Stimulated activated CD4-positive, alpha-beta T cell treated with anti-CD3 and anti-CD28 coated beads, Interleukin-12 subunit alpha, Interleukin-12 subunit beta, amount 100 ng/mL, for 4 hours (primary cell): Measurements from ENCODE around the gene WBP1L.
"Not testable (repeated sequence)": the region's sequence is repeated elsewhere in the genome, so short reads cannot be mapped to it uniquely, and the experiment has no call there.

ENCODE experiments used
- DNase-seq: peaks from one replicate; pipeline ENCODE4 v3.0.0-alpha.2; 2020

The WBP1L gene

DNA sequence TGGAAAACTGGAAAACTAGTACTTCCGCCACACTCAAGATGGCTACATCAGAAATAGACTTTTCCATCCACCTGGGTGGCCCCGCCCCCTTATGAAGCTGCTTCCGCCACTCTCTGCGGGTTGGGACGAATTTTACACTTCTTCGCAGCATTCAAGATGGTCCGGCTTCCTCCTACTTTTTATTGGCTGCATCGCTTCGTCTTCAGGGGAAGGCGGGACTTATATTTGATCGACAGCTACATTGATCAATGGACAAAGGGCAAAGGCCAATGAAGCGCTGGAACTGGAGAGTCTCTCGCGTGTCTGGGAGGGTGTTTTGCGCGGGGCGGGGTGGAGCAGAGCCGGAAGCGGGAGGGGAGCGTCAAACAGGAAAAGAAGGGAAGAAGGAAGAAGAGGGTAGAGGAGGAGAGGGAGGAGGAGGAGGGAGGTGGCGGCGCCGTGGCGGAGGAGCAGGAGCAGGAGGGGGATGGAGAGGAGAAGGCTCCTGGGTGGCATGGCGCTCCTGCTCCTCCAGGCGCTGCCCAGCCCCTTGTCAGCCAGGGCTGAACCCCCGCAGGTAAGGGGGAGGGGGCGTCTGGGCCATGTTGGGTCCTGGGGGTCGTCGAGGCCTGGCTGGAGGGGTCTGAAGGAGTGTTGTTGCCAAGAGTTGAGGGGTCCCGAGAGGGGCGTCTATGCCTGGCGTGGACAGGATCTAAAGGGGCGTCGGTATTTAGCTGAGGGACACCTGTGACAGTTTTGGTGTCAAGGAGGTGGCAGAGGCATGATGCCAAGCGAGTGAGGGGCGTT lies at the start of gene WBP1L:
WBP1L (plus strand) TSS at position 361 of the 786 bp plus-strand sequence; CDS start at position 467, 106 bp downstream.
- DNase-seq = peak; percentile 86

DNA sequence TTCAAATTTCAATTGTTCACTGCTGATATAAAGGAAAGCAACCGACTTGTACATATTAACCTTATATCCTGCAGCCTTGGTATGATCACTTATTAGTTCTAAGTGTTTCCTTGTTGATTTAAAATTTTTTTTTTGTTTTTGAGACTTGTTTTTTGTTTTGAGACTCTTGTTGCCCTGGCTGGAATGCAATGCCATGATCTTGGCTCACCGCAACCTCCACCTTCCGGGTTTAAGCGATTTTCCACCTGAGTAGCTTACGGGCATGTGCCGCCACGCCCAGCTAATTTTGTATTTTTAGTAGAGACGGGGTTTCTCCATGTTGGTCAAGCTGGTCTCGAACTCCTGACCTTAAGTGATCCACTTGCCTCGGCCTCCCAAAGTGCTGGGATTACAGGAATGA lies 48.3 kb upstream of the WBP1L start:
- DNase-seq = not testable (repeated sequence)

DNA sequence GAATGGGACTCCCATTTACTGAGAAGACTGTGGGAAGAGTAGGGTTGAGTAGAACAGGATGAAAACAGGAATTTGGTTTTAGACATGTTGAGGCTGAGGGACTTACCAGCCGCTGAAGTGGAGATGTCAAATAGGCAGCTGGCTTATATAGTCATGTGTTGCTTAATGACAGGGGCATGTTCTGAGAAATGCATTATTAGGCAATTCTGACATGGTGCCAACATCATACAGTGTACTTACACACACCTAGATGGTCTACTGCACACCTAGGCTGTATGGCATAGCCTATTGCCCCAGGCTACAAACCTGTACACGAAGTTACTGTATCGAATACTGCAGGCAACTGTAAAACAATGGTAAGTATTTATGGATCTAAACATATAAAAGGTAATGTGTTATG lies 47.0 kb upstream of the WBP1L start:
- DNase-seq = no peak

DNA sequence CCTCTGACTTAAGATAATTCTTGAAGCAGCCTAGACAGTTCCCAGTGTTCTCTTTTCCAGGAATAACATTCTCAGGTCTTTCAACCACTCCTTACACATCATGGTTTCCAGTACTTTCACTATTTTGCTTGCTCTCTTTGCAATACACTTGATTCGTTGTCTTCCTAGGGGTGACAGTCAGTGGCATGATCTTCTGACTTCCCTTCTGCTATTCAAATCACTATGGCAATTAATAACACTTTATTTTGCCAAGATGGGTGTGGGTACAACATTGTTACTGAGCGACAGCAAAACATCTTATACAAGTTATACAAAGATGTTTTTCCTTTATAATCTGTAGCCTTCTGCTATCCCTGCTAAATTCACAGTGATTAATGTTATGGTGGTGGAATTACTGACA lies 44.9 kb upstream of the WBP1L start:
- DNase-seq = no peak

DNA sequence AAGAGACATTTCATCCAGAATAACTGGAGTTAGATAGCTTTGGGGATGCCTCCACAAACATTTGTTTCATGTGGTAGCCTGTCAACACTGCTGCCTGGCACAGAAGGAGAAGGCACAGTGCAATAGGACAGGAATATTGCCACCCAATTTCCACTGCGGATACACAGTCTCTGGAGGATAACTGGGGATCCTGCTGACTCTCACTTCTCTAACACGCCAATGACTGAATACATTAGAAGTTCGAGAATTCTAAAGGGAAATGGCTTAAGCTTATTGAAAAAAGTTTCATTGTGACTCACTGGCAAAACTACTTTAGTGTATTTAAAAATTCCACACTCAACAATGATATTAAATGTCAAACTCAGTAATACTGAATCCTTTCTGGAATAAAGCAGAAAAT lies 42.5 kb upstream of the WBP1L start:
- no peak for DNase-seq

DNA sequence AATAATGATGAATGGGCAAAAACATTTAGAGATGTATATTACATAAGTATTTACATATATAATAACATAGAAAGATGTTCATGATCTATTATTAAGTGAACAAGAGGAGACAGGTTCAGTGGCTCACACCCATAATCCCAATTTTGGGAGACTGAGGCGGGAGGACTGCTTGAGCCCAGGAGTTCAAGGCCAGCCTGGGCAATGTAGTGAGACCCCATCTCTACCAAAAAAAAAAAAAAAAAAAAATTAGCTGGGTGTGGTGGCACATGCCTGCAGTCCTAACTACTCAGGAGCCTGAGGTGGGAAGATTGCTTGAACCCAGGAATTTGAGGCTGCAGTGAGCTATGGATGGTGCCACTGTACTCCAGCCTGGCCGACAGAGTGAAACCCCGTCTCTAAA lies 42.0 kb upstream of the WBP1L start:
- no peak for DNase-seq

- DNase-seq = no peak
Measured at GRCh38 chr10:102702742-102703141, 41.0 kb upstream of the WBP1L start.

DNA sequence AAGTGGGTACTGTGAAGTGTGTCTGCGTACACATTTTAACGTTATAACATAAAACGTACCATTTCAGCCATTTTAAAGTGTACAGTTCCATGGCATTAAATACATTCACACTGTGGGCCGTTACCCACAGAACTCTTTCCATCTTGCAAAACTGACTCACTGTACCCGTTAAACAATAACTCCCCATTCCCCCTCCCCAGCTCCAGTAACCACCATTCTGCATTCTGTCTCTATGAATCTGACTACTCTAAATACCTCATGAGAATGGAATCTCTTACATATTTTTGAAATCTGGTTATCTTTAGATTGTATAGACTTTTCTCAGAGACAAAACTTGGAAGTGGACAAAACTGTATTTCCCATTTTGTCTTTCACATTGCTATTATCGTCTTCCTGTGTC lies 38.8 kb upstream of the WBP1L start:
- DNase-seq = no peak

- DNase-seq = no peak
Measured at GRCh38 chr10:102705531-102705930, 38.2 kb upstream of the WBP1L start.

DNA sequence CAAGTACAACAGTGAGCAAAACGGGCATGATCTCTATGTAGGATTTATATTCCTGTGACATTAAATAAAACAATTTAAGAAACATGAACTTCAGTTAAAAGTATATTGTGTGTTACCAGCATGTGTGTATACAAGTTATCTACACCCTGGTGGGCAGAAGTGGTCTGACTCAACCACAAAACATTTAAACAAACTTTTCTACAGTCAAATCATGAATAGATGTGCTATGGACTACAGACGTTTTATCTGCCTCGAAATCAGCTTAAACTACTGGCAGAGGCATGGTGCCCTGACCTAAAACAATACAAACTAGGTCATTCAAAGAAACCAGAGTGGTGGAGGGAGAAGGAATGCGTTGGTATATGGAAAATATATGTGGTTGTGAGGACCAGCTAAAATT lies 33.1 kb upstream of the WBP1L start:
- DNase-seq = no peak

GRCh38 chr10:102712089-102712488 lies 31.7 kb upstream of the WBP1L start:
- DNase-seq = no peak

GRCh38 chr10:102712843-102713538 lies 30.8 kb upstream of the WBP1L start:
- no peak for DNase-seq

DNA sequence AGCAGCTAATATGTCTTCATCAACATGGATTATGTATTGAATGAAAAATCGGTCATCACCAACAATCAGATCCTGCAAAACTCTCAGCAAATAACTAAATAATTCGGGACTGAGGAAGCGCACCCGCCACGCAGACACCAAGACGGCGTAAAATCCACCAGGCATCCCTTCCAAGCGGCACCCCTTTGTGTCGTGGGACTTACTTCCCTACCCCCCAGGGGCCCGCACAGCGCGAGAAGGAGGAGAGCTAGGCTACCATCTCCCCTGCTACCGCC lies 30.3 kb upstream of the WBP1L start:
- peak; percentile 54 for DNase-seq

DNA sequence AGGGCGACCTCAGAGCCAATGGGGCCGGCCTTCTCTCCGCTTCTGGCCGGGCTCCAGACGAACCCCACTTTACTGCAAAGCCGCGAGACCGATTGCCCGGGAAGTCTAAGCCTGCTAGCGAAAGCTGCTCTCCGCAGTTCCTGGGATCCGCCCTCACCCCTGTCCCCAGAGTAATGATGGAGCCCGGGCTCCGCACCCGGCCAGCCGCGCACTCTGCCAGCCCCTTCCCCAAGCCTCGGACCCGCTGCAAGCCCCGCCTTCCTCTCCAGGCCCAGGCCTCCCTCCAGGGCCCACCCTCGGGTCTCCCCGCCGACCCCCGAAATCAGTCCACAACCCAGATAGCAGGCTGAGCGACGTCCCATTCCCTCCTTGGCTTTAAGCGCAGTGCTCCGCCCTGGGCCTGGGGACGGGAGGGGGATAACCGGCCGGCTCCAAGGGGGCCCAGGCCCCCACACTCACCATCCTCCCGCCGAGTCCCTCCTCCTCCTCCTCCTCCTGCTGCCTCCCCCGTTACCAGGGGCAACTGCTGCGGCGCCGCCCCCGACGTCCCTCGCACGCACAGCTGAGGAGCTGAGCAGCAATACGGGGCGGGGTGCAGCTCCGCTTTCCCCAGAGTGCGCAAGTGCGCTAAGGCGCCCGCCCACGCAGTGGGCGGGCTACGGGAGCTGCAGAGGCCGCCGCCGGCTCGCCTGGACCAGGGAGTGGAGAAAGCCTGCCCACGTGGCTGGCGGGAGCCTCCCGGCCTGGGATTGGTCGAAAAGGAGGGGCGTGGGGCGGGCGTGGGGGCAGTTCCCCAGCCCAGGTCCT lies 29.7 kb upstream of the WBP1L start, which contains the start of gene ARL3:
ARL3 (minus strand) TSS at position 584 of the 807 bp plus-strand sequence; CDS start at position 462, 122 bp downstream.
- peak; percentile 95 for DNase-seq

DNA sequence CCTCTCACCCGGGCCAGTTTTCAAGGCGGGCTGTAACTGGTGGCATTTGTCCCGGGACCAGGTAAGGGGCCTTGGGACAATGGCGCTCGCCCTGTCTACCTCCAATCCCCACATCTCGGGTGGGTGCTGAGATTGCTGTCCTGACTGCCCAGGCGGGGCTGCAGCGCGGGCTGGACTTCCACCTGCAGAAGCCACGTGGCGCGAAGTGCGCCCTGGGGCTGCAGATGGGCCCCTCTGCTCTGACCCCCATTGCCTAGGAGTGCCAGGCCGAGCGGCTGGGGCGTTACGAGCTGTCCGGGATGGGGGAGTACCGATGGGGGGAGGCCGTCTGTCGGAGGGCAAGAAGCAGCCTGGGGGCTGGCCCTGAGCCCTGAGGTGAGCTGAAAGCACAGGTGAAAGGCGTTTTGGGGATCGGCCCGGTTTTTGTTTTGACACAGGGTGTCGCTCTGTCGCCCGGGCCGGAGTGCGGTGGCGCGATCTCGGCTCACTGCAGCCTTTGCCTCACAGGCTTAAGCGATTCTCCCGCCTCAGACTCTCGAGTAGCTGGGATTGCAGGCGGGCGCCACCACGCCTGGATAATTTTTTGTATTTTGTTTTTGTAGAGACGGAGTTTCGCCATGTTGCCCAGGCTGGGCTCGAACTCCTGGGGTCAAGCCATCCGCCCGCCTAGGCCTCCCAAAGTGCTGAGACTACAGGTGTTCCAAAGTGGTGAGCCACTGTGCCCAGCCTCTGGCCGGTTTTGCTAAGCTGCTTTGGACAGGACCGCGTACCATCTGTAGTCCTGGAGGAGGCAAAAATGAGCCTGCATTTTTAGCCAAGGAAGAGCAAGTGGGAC lies 28.9 kb upstream of the WBP1L start, which contains the start of gene SFXN2:
SFXN2 (plus strand) TSS at position 16 of the 835 bp plus-strand sequence. CDS start 12,001 bp downstream, outside the sequence.
- DNase-seq = peak; percentile 43

DNA sequence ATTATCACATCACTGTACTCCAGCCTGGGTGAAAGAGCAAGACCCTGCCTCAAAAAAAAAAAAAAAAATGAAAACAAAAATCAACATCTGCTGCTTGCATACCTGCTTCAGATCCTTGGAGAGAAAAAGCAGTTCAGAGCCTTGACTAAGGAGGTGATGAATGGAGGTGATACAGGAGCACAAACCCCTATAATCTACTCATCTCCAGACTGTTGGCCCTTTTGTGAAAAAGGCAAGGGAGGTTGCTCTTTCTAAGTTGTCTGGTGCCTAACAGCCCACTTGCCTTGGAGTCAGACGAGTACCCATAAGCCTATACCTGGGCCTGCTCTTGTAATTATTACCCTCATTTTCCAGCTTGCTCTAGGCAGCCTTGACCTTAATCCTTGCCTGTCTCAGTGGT lies 27.9 kb upstream of the WBP1L start:
- DNase-seq = no peak

DNA sequence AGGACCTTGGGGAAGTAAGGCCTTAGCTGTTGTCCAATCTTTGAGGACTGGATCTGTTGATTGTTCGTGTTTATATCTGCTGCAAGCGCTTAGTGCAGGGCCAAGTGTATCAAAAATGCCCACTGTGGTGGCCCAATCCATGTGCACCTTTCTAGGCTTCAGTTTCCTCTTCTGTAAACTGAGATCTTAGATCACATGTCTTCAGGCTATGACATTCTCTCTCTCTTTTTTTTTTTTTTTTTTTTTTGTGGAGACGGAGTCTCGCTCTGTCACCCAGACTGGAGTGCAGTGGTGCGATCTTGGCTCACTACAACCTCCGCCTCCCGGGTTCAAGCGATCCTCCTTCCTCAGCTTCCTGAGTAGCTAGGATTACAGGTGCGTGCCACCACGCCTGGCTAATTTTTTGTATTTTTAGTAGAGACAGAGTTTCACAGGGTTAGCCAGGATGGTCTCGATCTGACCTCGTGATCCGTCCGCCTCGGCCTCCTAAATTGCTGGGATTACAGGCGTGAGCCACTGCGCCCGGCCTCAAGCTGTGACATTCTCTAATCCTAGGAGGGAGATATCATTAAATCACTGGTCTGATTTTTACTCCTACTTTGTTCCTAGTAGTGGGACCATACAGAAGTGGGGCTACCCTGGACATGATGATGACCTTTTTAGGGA lies 26.7 kb upstream of the WBP1L start:
- not testable (repeated sequence) for DNase-seq

DNA sequence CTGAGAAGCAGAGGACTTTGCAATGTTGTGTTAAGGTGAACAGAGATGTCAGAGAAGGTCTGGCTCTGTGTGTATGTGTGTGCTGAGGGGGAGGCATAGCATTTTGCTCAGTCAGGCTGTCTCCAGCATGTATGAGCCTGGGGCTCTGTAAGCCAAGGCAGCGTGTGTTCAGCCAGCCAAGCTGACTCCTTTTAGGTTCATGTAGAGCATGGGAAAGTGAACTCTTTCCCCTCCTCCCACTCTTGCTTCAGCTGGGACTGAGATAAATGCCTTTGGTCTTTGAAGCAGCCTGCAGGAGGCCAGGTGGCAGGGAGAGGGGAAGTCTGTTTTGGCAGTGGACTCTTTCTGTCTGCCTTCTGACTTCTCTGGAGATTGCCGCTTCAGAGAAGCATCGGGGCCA lies 25.5 kb upstream of the WBP1L start:
- DNase-seq = no peak

GRCh38 chr10:102720337-102720736 lies 23.4 kb upstream of the WBP1L start:
- no peak for DNase-seq

GRCh38 chr10:102720775-102721301 lies 22.9 kb upstream of the WBP1L start:
- no peak for DNase-seq

DNA sequence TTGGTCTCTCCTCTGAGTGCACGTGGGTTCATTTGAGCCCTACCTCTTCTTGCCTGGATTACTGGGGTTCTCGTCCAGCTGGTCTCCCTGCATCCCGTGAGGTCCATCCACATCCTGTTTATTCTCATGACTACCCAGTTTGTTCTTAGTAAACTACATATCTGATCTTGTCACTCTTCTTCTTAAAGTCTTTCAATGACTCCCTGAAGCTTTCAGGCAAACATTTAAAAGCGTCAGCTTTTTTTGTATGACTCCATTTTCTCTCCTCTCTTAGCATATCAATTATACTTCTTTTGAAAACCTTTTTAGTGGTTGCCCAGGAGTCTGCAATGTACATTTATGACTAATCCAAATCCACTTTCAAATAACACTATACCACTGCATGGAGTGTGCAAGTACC lies 21.8 kb upstream of the WBP1L start:
- DNase-seq = no peak

DNA sequence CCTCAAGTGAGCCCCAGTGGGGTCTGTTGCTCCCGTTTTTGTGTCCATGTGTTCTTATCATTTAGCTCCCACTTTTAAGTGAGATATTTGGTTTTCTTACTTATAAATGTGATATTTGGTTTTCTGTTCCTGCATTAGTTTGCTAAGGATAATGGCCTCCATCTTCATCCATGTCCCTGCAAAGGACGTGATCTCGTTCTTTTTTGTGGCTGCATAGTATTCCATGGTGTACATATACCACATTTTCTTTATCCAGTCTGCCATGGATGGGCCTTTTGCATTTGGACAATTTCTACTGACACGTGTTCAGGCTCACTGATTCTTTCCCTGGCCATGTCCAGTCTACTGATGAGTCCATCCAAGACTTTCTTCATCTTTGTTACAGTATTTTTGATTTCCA lies 19.8 kb upstream of the WBP1L start:
- no peak for DNase-seq
